MM.1S (cell line): ENCODE measurements around the gene SHANK3.

ENCODE experiments used
- CTCF ChIP-seq: fragments of 300-600 bp; sonication (generic); IDR thresholded peaks from 2 replicates; pipeline ENCODE4 v1.5.1; 2016; ENCODE audit warnings: antibody characterized with exemption, low read length, mixed read lengths
- EZH2 ChIP-seq: fragments of 300-600 bp; sonication (generic); optimal IDR thresholded peaks from 2 replicates; pipeline ENCODE3; 2017; ENCODE audit warnings: low read depth, mild to moderate bottlenecking, antibody characterized with exemption, low read length, mixed read lengths

- no peak for TF ChIP-seq EZH2
- no peak for TF ChIP-seq CTCF
Measured at GRCh38 chr22:50656122-50657070, 16.2 kb upstream of the SHANK3 start.
